G401 (cell line): ENCODE data around the gene UBAC1. TPM values are rescaled to one million over a fixed set of nuclear protein-coding genes. Genes with fewer than 3 reads are reported as not detected.
"Not testable (repeated sequence)": the region's sequence is repeated elsewhere in the genome, so short reads cannot be mapped to it uniquely, and the experiment has no call there.

Source experiments
- DNase-seq: peaks from one replicate; pipeline ENCODE4 v3.0.0-alpha.2; 2015; ENCODE audit warnings: low spot score
- in situ Hi-C: cut with HindIII; loops from 2 replicates; pipeline ENCODE4 v1.10.0; 2016; ENCODE audit warnings: low sequenced_read_pairs, mixed read lengths
- total RNA-seq: library from RNA; depleted of rRNA; stranded (reverse); fragments of >200 nt; shearing (Covaris generic); gene quantifications from 2 replicates; pipeline ENCODE4 v1.2.3, GENCODE V29; 2014

UBAC1 gene
- total RNA-seq, 1 experiment from 2014 or later = 104 TPM

GRCh38 chr9:135982499-135983207, 21.5 kb upstream of the UBAC1 start:
- DNase-seq = no peak
- in situ Hi-C loops = no loop called here

GRCh38 chr9:135980926-135981630, 19.9 kb upstream of the UBAC1 start:
- in situ Hi-C loops = no loop called here

GRCh38 chr9:135979547-135980166, 18.5 kb upstream of the UBAC1 start:
- in situ Hi-C loops = no loop called here
- no peak for DNase-seq

More at GRCh38 chr9:135980926-135981630, 19.9 kb upstream of the UBAC1 start:
- DNase-seq = no peak

- DNase-seq = no peak
- in situ Hi-C loops = no loop called here
Observed at GRCh38 chr9:135978642-135979546, 17.7 kb upstream of the UBAC1 start.

DNA sequence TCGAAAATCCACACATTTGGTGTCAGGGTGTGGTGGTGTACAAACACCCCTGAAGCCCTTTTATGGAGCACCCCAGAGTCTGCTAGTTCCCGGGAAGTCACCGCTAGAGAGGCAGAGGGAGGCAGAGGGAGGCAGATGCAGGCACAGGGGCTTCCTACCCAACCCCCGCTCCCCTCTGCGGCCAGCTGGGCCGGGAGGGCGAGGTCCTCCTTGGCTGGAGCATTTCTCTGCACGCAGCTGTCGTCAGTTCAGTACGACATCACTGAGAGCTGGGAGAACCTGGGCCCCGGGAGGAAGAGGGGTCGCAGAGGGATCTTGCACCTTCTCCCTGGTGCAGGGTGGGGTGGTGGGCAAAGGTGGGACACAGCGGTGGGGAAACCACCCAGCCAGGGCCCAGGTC, 15.8 kb upstream of the UBAC1 start:
- no peak for DNase-seq
- in situ Hi-C loops = no loop called here

DNA sequence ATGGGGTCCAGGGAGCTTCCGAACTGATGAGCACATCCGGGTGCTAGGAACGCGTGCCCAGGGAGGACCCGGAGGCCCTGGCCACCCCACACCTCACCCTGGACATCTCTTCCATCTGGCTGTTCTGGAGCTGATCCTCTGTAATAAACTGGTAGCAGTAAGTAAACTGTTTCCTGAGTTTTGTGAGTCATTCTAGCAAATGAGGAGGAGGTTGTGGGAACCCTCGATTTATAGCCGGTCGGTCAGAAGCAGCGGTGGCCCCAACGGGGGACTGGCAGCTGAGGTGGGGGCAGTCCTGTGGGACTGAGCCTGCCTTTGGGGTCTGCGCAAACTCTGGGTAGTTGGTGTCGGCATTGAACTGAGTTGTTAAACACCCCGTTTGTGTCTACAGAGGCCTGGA, 15.4 kb upstream of the UBAC1 start:
- no peak for DNase-seq
- in situ Hi-C loops = no loop called here

DNA sequence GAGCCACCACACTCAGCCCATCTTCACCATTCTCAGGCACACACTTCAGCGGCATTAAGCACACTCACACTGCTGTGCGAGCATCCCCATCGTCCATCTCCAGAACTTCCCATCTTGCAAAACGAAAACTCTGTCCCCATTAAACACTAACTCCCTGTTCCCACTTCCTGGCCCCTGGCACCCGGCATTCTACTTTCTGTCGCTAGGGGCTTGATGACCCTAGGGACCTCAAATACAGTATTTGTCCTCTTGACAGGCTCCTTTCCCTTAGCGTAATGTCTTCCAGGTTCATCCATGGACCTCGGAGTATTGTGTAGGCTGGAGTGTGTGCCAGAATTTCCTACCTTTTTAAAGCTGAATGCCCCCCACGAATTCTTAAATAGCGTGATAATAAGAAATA, 14.7 kb upstream of the UBAC1 start:
- in situ Hi-C loops = no loop called here
- DNase-seq = no peak

DNA sequence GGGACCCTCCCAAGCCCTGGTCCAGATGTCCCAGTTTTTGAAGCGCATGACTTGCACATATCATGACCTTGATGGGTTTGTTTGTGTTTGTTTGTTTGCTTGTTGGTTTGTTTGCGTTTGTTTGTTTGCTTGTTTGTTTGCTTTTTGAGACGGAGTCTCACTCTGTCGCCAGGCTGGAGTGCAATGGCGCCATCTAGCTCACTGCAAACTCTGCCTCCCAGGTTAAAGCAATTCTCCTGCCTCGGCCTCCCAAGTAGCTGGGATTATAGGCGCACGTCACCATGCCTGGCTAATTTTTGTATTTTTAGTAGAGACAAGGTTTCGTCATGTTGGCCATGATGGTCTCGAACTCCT, 13.0 kb upstream of the UBAC1 start:
- no peak for DNase-seq
- in situ Hi-C loops = no loop called here

GRCh38 chr9:135973277-135974219, 12.4 kb upstream of the UBAC1 start:
- DNase-seq = no peak
- in situ Hi-C loops = no loop called here

DNA sequence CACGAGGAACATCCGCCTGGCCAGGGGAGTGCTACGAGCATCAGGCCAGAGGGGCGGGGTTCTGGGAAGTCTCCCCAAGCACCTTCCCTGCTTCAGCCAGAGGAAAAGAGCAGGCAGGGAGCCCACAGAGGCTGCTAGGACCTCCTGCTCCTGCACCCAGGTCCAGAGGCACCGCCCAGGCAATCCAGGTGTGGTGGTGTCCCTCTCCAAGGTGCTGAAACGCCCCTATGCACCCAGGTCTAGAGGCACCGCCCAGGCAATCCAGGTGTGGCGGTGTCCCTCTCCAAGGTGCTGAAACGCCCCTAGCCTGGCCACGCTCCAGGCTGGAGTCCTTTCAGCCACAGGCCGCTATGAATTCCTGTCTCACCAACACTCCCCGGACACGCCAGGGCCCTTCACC, 10.7 kb upstream of the UBAC1 start:
- in situ Hi-C loops = no loop called here

DNA sequence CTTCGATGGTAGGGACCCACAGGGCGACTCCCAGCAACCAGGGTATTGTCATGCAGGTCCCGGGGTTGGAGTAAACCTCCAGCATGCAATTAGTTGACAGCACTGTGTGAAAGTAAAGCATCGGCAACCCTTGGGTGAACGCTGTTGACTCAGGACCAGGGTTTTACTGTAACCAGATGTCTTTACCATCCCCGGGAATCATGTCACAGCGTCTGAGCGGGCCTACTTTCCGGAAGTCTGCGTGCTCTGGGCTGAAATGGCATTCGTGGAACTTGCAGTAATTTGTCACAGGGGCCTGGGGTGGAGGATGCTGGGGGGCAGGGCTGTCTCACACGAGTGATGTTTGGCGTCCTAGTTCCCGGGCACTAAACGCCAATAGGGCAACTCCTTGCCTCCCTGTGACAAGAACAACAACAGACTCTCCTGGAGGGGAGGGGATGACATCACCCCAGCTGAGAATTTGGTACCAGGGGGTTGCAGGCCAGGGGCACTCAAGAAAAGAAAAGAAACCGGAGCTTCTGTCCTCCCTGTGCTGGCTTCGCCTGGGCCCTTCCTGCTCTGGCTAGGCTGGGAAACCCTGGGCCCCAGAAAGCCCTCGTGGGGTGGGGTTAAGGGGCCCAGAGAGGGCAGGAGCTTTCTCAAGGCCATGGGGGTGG, 10.1 kb upstream of the UBAC1 start:
- in situ Hi-C loops = no loop called here
- no peak for DNase-seq

More for the DNA sequence above, 10.7 kb upstream of the UBAC1 start:
- DNase-seq = no peak

GRCh38 chr9:135970128-135970815, 9.1 kb upstream of the UBAC1 start:
- in situ Hi-C loops = no loop called here
- no peak for DNase-seq

DNA sequence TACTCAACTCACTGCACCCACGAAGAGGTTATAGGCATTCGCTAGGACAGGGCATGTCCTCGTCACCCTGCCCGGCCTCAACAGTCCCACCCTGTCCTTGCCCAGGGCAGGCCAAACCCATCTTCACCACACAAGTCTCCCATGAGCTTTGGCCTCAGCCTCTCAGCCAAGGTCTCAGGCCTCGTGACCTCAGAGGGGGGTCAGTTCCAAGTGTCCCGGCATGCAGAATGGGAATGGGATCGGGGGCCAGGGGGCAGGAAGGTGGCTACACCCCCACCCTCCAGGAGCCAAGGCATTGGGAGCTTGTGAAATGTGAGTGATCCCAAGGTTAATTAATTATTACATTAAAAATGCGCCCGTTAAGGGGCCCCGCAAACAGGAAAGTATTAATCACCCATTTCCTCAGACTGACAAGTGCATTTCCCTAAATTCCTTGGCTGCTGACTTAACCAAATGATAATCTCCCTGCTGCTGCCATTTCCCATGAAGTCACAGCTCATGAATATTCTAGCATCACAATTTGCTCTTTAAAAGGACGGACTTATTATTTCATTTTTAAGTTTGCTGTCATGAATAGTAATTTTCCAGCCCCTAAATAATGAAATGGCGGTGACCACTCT, 8.0 kb upstream of the UBAC1 start:
- no peak for DNase-seq
- in situ Hi-C loops = no loop called here

GRCh38 chr9:135968601-135969000, 7.4 kb upstream of the UBAC1 start:
- no peak for DNase-seq
- in situ Hi-C loops = no loop called here

- in situ Hi-C loops = no loop called here
Observed at GRCh38 chr9:135968083-135968476, 6.9 kb upstream of the UBAC1 start.

GRCh38 chr9:135966916-135967260, 5.7 kb upstream of the UBAC1 start:
- in situ Hi-C loops, DNase-seq: not testable (repeated sequence)

More at GRCh38 chr9:135968083-135968476, 6.9 kb upstream of the UBAC1 start:
- DNase-seq = no peak

- in situ Hi-C loops = no loop called here
- no peak for DNase-seq
Observed at GRCh38 chr9:135965124-135965756, 4.1 kb upstream of the UBAC1 start.
